Epithelial cell of esophagus (primary cell): ENCODE measurements around the gene FFAR2.

Experiments used
- DNase-seq: peaks from one replicate; pipeline ENCODE4 v3.0.0; 2010; ENCODE audit warnings: low read depth
- H3K4me3 ChIP-seq: 2 replicates; pipeline ENCODE4 v1.5.1; 2011; ENCODE audit warnings: mild to moderate bottlenecking, low read length, control low read depth
- TF ChIP-seq, protein P1 (sequence below): IDR thresholded peaks from 2 replicates; pipeline ENCODE4 v1.5.1; 2011; ENCODE audit warnings: low read depth, mild to moderate bottlenecking, low read length, control low read depth, inconsistent platforms; ENCODE audit not compliant: insufficient read depth; ENCODE audit errors: missing control alignments

FFAR2 gene

DNA sequence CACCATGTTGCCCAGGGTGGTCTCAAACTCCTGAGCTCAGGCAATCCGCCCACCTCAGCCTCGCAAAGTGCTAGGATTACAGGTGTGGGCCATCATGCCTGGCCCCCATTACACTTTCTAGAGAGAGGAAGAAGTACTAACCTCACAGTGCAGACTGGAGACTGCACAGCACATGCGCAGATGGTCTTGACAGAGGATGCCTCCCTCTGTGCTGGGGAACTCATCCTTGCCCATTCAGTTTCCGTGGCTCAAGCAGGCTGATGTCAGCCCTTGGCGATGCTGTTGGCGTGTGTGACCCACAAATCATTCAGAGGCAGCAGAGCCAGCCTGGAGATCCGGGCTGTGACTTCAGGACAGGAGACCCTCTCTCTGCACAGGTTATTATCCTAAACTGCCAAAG is 14.6 kb upstream of the FFAR2 start:
- no peak for DNase-seq
- H3K4me3 ChIP-seq: no peak overlapping the region
- TF ChIP-seq, protein P1, sequence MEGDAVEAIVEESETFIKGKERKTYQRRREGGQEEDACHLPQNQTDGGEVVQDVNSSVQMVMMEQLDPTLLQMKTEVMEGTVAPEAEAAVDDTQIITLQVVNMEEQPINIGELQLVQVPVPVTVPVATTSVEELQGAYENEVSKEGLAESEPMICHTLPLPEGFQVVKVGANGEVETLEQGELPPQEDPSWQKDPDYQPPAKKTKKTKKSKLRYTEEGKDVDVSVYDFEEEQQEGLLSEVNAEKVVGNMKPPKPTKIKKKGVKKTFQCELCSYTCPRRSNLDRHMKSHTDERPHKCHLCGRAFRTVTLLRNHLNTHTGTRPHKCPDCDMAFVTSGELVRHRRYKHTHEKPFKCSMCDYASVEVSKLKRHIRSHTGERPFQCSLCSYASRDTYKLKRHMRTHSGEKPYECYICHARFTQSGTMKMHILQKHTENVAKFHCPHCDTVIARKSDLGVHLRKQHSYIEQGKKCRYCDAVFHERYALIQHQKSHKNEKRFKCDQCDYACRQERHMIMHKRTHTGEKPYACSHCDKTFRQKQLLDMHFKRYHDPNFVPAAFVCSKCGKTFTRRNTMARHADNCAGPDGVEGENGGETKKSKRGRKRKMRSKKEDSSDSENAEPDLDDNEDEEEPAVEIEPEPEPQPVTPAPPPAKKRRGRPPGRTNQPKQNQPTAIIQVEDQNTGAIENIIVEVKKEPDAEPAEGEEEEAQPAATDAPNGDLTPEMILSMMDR: no peak

GRCh38 chr19:35435896-35436295 is 12.2 kb upstream of the FFAR2 start:
- H3K4me3 ChIP-seq: no peak overlapping the region
- no peak for DNase-seq
- TF ChIP-seq, protein P1: no peak

DNA sequence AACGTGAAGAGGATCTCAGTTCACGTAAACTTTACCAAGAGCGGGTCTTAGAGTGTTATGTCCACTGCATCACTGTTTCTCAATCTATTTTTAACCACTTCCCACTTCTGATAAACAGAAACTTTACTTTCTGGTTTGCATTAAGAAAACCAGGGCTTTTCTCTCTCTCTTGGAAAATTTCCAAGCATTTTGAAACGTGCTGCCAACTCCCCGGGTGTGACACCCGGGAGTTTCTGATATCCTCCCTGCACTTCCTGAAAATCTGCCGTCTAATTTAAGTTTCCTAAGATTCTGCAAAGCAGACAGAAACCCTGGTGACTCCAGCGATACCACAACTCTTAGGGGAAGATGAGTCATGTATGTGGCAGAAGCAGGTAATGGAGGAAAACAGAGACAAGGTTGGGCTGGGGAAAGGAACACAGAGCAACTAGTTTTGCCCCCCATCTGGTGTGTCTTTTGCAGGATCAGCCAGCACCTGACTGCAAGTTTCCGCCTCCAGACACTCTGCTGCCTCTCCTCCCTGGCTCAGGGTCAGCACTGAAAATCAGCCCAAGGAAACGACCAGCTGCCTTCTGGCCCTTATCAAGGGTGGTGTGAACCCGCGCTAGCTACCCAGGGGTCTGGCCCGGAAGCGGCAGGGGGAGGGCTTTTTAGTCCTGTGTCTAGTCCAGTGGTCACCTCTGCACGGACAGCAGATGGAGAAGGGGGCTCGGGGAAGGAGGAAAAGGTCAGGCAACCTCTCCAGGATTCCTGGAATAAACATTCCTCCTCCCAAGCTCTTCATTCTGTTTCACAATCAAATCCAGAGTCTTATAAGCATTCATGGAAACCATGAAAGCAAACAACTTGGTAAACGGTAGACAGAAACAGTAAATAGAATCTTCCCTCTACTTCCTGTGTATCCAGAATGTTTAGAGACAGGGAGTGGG is 11.3 kb upstream of the FFAR2 start:
- peak; percentile 84 for DNase-seq
- H3K4me3 ChIP-seq: no peak overlapping the region
- TF ChIP-seq, protein P1: no peak

- no peak for DNase-seq
- TF ChIP-seq, protein P1: no peak
- H3K4me3 ChIP-seq: no peak overlapping the region
Observed at GRCh38 chr19:35437406-35437951, 10.6 kb upstream of the FFAR2 start.

DNA sequence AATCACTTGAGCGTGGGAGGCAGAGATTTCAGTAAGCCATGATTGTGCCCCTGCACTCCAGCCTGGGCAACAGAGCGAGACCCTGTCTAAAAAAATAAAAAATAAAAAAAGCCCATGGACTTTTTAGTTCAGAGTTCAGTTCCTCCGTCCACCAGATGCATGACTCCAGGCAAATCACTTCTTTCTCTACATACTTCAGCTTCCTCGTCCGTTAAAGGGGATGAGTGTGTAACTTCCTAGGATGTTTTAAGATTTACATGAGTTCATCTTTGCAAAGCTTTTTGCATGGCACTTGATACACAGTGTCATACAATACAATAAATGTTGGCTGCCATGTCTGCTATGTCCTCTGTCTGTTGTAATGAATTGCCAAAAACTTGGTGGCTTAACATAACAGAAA is 10.0 kb upstream of the FFAR2 start:
- TF ChIP-seq, protein P1: no peak
- H3K4me3 ChIP-seq: no peak overlapping the region
- DNase-seq: no peak

- DNase-seq: no peak
- H3K4me3 ChIP-seq: no peak overlapping the region
- TF ChIP-seq, protein P1: no peak
Observed at GRCh38 chr19:35438527-35438926, 9.5 kb upstream of the FFAR2 start.

- DNase-seq: no peak
- no peak overlapping the region for H3K4me3 ChIP-seq
- TF ChIP-seq, protein P1: no peak
Observed at GRCh38 chr19:35439921-35440320, 8.1 kb upstream of the FFAR2 start.
